ENCODE results near the gene TMEM79. TPM values are rescaled to one million over a fixed set of nuclear protein-coding genes. Genes with fewer than 3 reads are reported as not detected.

TMEM79 gene
- total RNA-seq, 4 donors from 2014 or later = 2.0 to 13.1 (median 3.9) TPM

GRCh38 chr1:156282479-156283222, 1.5 kb upstream of the TMEM79 start, which contains the start of gene SMG5:
Gene SMG5, minus strand, starts transcription at chr1:156282825. Its CDS starts 145 bp downstream, at chr1:156282680.
- peak; percentile 96 for TF ChIP-seq POLR2A (IDR thresholded peaks at IDR 0.05)
- TF ChIP-seq POLR2AphosphoS5 (IDR thresholded peaks at IDR 0.05) = peak; percentile 73 to 96 (median 93)
- no peak for TF ChIP-seq CTCF (IDR thresholded peaks at IDR 0.05)
- peak within 1 kb of the TSS; percentile 90 to 95 (median 92) for H3K27ac ChIP-seq
- H3K4me1 ChIP-seq = peaks cover 8 to 39% (median 21%) of the 10 kb centered on the region in 4 donors
- in situ Hi-C loops (cut with MboI; ENCODE audit: low pct_ligation_motif_present in 1 of 4, low pct_unique_long_range_greater_than_20kb in 1 of 4, low sequenced_read_pairs in 3 of 4) (no loop called here), intact Hi-C loops (cut with DNase I; ENCODE audit: low total_unique reads) (no loop called here)
- peak within 1 kb of the TSS; percentile 79 to 94 (median 88) for H3K4me3 ChIP-seq
- DNase-seq = peak; percentile 97
- H3K36me3 ChIP-seq = peaks cover 0 to 9% (median 4%) of the 10 kb centered on the region in 4 donors
- WGBS, 2 donors (ENCODE audit: low coverage in 1 of 2) = 0% methylated on average over 42 of the region's 50 CpGs; no CpG with 5 or more reads in 1 of the 2 donors
- no peaks in the 10 kb centered on the region for H3K9me3 ChIP-seq
- no peaks in the 10 kb centered on the region for H3K27me3 ChIP-seq

GRCh38 chr1:156283521-156283920, 604 bp upstream of the TMEM79 start:
- intact Hi-C loops (cut with DNase I; ENCODE audit: low total_unique reads) = no loop called here
- peaks cover 8 to 39% (median 21%) of the 10 kb centered on the region in 4 donors for H3K4me1 ChIP-seq
- no peak for DNase-seq
- peak overlapping the region; percentile 90 to 95 (median 92) for H3K27ac ChIP-seq
- peaks cover 0 to under 1% (median 0%) of the 10 kb centered on the region in 4 donors for H3K36me3 ChIP-seq
- TF ChIP-seq POLR2A (IDR thresholded peaks at IDR 0.05) (no peak), POLR2AphosphoS5 (IDR thresholded peaks at IDR 0.05) (no peak), CTCF (IDR thresholded peaks at IDR 0.05) (no peak), EP300 (IDR thresholded peaks at IDR 0.05; ENCODE audit: low read depth) (no peak)
- in situ Hi-C loops (cut with MboI; ENCODE audit: low pct_ligation_motif_present in 1 of 4, low pct_unique_long_range_greater_than_20kb in 1 of 4, low sequenced_read_pairs in 3 of 4) = no loop called here
- WGBS, 2 donors (ENCODE audit: low coverage in 1 of 2) = 67% methylated on average over 1 of the region's 1 CpG; no CpG with 5 or more reads in 1 of the 2 donors
- no peaks in the 10 kb centered on the region for H3K27me3 ChIP-seq
- no peaks in the 10 kb centered on the region for H3K9me3 ChIP-seq
- H3K4me3 ChIP-seq = peak overlapping the region in 3 of 4 donors; percentile 79 to 90 (median 86)

- 78 to 80% methylated on average over 1 to 4 of the region's 4 CpGs for WGBS, 2 donors (ENCODE audit: low coverage in 1 of 2)
- no peak for TF ChIP-seq POLR2AphosphoS5 (IDR thresholded peaks at IDR 0.05)
- TF ChIP-seq EP300 (IDR thresholded peaks at IDR 0.05; ENCODE audit: low read depth) = no peak
- no peak for TF ChIP-seq CTCF (IDR thresholded peaks at IDR 0.05)
- TF ChIP-seq POLR2A (IDR thresholded peaks at IDR 0.05) = no peak
- Histone ChIP-seq H3K27ac (no peak overlapping the region), H3K36me3 (no peaks in the 10 kb centered on the region), H3K4me3 (no peak overlapping the region), H3K4me1 (peaks cover 8 to 36% (median 21%) of the 10 kb centered on the region in 4 donors), H3K27me3 (no peaks in the 10 kb centered on the region), H3K9me3 (no peaks in the 10 kb centered on the region)
- in situ Hi-C loops (cut with MboI; ENCODE audit: low pct_ligation_motif_present in 1 of 4, low pct_unique_long_range_greater_than_20kb in 1 of 4, low sequenced_read_pairs in 3 of 4) = no loop called here
- DNase-seq = no peak
- intact Hi-C loops (cut with DNase I; ENCODE audit: low total_unique reads) = no loop called here
These were observed 632 bp downstream of the TMEM79 start for GRCh38 chr1:156284757-156285156.

GRCh38 chr1:156285437-156285836, 1.3 kb downstream of the TMEM79 start:
- no peaks in the 10 kb centered on the region for H3K27me3 ChIP-seq
- in situ Hi-C loops (cut with MboI; ENCODE audit: low pct_ligation_motif_present in 1 of 4, low pct_unique_long_range_greater_than_20kb in 1 of 4, low sequenced_read_pairs in 3 of 4) (no loop called here), intact Hi-C loops (cut with DNase I; ENCODE audit: low total_unique reads) (no loop called here)
- DNase-seq = no peak
- no peak overlapping the region for H3K4me3 ChIP-seq
- H3K9me3 ChIP-seq = no peaks in the 10 kb centered on the region
- TF ChIP-seq EP300 (IDR thresholded peaks at IDR 0.05; ENCODE audit: low read depth) (no peak), POLR2A (IDR thresholded peaks at IDR 0.05) (no peak), CTCF (IDR thresholded peaks at IDR 0.05) (no peak), POLR2AphosphoS5 (IDR thresholded peaks at IDR 0.05) (no peak)
- H3K36me3 ChIP-seq = no peaks in the 10 kb centered on the region
- 89% methylated on average over 8 of the region's 21 CpGs; no CpG with 5 or more reads in 1 of the 2 donors for WGBS, 2 donors (ENCODE audit: low coverage in 1 of 2)
- H3K4me1 ChIP-seq = peaks cover 8 to 29% (median 21%) of the 10 kb centered on the region in 4 donors
- no peak overlapping the region for H3K27ac ChIP-seq
